GM19372 (cell line): ENCODE measurements around the gene SPRR2F.
"Not testable (repeated sequence)": the region's sequence is repeated elsewhere in the genome, so short reads cannot be mapped to it uniquely, and the experiment has no call there.

Source experiments
- ATAC-seq: cut with Tn5 transposase; IDR thresholded peaks from one replicate; pipeline ENCODE4 v1.9.1; 2021; ENCODE audit warnings: mild to moderate bottlenecking, low read depth, moderate library complexity; ENCODE audit not compliant: unreplicated experiment

Gene SPRR2F, protein sequence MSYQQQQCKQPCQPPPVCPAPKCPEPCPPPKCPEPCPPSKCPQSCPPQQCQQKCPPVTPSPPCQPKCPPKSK

DNA sequence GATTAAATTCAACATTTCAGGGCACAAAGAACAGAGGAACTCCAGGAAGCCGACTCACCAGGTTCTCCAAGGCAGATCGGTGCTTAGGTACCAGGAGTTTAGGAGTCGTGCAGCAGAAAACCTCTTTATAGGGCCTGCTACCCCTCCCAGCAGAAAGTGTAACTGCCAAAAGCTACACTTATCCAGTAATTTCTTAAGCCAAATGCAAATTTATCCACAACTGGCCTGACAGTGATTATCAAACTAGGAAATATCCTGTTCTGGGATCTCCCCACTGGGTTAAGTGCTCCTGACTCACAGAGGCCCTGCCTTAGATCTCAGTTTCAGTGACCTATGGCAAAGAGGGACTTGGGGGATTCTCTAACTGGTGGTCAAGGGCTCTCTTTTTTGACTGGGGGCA is at the start of gene SPRR2F:
Gene SPRR2F (minus strand): TSS at position 101 of the 400 bp plus-strand sequence. CDS start 783 bp downstream, outside the sequence.
- ATAC-seq = no peak

DNA sequence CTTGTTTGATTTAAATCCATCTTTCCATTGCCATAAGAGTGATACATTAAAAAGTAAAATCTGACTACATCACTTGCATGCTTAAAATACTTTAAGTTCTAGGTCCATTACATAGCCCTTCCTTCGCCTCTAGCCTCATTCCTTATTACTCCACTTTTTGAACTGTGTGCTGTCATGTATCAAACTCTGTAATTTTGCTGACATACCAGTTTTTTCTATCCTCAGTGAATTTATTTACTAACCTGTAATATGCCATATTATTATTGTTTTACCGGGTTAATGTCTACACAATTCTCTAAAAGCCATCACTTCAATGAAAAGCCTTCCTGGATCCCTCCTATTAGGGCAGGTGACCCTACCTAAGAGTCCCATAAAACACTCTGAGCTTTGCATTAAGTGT is 42.2 kb upstream of the SPRR2F start:
- no peak for ATAC-seq

DNA sequence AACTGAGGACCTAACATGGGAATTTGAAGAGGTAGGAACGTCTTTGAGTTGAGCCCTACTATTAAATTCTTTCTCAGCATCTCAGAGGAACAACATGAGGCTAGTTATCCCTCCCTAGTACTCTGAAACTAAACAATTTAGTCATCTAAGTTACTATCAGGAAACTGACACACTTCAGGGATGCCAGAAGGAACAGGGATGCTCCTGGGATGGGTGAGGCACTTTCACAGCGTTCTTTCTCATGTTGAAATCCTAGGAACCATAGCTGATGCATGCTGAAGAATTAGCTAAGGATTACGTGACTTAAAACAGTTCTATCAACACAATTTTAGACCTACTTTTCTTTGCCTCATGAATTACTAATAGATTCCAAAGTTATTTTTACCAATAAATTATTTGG is 39.2 kb upstream of the SPRR2F start:
- ATAC-seq = no peak

DNA sequence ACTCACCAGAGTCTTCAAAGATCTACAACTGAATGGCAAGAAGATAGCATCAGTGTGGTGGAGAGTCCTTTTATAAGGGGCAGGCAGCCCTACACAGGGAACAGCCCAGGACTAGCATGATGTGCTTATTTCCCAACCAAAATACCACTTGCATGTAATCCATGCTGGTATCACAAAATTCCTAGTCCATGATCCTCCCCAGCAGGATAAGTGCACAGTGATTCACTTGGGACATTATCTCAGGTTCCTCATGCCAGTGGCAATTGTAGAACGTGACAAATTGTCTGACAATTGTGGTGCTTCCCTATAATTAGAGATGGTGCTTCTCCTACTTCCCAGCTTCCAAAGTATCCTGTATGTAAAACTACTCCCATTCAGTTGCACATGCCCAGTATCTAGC is 37.5 kb upstream of the SPRR2F start, which contains the start of gene SPRR2G:
Gene SPRR2G (minus strand): TSS at position 45 of the 400 bp plus-strand sequence. CDS start 780 bp downstream, outside the sequence.
- ATAC-seq = no peak

DNA sequence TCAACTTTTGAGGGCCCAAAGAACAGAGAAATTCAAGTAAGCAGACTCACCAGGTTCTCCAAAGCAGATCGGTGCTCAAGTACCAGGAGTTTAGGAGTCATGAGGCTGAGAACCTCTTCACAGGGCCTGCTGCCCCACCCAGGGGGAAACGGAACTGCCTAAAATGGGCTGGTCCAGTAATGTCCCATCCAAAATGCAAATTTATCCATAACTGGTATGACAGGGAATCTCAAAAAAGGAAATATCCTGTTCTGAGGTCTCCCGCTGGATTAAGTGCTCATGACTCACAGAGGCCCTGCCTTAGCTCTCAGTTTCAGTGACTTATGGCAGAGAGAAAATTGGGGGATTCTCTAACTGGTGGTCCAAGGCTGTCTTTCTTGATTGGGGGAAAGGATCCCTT is 28.1 kb upstream of the SPRR2F start:
- no peak for ATAC-seq

DNA sequence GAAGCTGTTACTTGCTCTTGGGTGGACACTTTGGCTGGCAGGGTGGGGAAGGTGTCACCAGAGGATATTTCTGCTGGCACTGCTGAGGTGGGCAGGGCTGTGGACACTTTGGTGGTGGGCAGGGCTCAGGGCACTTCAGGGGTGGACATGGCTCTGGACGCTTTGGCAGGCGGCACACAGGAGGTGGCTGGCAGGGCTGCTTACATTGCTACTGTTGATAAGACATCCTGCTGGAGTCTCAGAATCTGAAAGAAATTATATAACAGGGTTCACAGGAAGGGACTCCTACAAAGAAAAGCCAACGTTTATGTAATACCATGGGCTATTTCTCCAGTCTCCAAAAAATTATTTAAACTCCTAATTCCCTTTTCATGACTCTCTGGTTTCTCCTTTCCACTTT is 27.2 kb upstream of the SPRR2F start:
- no peak for ATAC-seq

DNA sequence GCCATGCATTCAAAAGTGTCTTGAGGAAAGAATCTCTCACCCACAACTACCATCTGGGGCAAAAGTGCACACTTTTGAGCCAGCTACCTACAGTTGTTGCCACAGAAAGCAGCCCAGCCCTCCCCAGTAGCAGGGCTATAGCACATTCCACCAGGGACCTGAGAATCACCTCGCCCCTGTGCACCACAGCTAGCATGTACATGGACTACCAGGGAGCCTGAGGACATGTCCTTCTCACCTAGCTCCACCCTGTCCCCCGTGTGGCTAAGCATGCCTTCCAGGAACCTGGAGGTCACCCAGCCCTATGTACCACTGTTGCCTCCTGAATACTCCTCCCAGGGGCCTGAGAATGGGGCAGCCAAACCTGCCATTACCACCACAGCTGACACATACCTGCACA is 20.4 kb upstream of the SPRR2F start:
- ATAC-seq = no peak

DNA sequence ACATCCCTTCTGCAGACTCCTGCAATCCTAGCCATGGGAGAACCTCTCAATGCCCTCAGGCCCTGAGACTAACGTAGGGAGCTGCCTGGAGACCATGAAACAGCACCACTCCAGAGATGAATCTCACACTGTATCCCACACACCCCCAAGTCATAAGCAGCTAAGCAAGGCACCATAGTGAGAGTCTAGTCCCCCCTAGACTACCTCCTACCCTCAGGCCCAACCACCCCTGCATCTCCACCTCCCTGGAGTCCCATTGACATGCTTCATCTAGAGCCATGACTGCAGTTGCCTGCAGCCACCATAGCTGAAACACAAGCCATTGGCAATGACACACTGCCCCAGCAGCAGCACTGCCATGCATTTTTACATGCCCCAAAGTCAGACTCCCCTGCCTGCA is 20.0 kb upstream of the SPRR2F start:
- ATAC-seq = no peak

DNA sequence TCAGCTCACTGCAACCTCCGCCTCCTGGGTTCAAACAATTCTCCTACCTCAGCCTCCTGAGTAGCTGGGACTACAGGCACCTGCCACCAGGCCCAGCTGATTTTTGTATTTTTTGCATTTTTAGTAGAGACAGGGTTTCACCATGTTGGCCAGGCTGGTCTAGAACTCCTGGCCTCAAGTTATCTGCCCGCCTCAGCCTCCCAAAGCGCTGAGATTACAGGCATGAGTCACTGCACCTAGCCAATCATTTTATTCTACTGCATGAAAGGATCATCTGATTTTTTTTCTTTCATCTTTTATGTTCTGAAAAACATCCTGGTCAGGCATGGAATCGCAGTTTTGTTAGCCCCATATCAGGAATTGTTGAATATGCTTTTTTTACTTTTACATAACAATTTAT is 15.4 kb upstream of the SPRR2F start:
- ATAC-seq = not testable (repeated sequence)

DNA sequence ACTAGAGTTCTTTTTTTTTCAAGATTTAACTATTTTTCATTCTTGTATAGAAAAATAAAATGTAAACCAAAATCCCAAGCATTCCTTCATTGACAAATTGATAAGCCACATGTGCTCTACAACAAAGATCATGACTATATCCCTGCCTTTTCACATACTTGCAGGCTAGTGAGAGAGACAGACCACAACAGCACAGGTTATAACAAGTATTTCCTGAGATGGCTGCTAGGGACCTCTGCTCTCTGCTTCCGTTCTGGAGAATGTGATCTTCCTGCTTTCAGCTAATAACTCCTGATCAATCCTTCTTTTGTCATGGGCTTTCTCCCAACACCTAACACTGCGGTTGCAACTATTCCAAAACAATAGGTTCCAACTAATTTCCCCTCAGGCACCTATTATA is 14.0 kb upstream of the SPRR2F start:
- no peak for ATAC-seq

DNA sequence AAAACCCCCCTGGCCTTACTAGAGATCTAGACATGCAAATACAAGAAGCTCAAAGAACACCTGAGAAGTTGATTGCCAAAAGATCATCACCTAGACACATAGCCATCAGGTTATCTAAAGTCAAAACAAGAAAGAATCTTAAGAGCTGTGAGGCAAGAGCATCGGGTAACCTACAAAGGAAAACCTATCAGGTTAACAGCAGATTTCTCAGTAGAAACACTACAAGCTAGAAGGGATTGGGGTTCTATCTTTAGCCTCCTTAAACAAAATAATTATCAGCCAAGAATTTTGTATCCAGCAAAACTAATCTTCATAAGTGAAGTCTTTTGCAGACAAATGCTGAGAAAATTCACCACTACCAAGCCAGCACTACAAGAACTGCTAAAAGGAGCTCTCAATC is 12.2 kb upstream of the SPRR2F start:
- no peak for ATAC-seq

DNA sequence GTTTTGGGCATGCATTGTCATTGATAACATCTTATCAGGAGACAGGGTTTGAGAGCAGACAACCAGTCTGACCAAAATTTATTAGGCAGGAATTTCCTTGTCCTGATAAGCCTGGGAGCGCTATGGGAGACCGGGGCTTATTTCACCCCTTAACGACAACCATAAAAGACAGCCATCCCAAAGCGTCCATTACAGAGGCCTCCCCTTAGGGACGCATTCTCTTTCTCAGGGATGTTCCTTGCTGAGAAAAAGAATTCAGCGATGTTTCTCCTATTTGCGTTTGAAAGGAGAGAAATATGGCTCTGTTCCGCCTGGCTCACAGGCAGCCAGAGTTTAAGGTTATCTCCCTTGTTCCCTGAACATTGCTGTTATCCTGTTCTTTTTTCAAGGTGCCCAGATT is 10.5 kb upstream of the SPRR2F start:
- ATAC-seq = not testable (repeated sequence)

DNA sequence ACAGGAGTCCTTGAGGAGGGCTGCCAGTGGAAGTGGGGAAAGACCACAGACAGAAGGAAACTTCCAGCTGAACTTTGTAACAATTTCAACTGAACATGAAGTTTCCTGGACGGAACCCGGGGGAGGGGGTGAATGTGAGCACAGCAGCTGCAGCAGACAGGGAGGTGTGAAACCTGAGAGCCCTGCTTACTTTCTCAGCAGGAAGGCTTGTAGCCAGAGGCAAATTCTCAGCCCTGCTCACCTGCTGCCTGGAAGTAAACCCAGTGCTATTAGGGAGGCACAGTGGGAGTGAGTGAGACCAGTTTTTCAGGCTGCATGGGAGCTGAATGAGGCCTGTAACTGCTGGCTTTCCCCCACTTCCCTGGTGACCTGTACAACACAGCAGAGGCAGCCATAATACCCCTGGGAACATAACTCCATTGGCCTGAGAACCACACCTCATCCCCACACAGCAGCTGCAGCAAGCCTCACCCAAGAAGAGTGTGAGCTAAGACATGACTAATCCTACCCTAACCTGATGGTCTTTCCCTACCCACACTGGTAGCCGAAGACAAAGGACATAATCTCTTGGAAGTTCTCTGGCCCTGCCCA is 9.6 kb upstream of the SPRR2F start:
- no peak for ATAC-seq

DNA sequence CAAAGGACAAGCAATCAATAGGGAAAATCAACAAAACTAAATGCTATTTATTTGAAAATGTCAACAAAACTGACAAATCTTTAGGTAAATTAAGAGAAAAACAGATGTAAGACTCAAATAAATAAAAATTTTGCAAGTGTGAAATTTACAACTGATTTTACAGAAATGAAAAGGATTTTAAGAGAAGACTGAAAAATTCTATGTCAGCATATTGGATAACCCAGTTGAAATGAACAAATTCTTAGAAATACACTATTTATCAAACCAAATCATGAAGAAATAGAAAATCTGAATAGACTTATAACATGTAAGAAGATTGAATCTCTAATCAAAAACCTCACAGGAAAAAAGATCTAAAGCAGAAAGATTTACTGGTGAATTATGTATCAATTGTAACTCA is 7.6 kb upstream of the SPRR2F start:
- no peak for ATAC-seq

DNA sequence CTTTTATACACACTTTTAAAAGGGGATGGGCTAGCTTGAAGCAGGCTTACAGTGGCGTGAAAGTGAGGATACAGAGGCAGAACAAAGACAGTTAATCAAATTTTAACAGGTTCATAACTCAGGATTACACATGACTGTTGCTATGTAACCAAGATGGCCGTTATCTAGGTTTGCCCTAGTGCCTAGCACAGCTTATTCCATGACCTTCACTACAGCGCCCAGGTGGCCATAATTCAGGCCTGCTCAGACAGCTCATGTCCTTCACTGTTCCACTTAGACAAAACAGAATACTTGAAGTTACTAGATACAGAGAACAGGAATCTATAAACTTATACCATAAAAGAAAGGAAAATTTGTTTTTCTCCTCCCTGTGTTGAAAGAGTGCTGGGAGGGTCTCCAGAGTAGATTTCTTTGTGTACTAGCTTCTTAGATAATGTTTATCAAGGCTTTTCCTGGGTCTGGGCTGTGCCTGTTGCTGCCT is 6.2 kb upstream of the SPRR2F start:
- no peak for ATAC-seq

DNA sequence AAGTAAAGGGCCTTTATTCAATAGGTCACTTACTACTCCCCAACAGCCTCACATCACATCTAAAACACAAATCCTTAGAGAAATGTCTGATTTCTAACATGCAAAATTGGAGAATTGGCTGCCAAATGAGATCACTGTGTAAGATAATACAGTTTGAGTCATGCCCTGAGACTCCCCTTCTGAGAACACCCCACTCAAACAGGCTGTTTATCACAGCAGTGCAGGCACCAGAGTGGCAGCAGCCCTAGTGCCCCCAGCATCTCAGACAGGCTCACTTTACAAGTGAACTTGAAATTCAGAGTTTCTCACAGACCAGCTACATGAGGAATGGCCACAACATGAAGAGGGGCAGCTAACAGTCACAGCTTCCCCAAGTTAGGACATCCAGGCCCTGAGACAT is 1.9 kb upstream of the SPRR2F start:
- ATAC-seq = not testable (repeated sequence)

DNA sequence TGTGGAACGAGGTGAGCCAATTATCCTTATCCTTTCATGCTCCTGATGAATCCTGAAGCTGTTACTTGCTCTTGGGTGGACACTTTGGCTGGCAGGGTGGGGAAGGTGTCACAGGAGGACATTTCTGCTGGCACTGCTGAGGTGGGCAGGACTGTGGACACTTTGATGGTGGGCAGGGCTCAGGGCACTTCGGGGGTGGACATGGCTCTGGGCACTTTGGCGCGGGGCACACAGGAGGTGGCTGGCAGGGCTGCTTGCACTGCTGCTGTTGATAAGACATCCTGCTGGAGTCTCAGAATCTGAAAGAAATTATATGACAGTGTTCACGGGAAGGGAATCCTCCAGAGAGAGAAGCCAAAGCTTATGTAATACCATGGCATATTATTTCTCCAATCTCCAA is 862 bp downstream of the SPRR2F start:
- ATAC-seq = not testable (repeated sequence)

DNA sequence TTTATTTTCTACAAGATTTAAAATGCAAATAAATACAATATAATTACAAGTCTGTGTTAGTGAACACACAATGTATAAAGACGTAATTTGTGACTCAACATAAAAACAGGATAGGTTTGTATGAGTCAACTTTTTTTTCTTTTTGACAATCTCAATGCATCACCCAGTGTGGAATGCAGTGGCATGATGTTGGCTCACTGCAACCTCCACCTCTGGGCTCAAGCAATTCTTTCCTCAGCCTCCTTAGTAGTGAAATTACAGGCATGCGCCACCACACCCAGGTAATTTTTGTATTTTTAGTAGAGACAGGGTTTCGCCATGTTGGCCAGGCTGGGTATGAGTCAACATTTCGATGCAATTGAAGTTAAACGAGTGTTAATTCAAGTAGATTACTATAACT is 13.1 kb downstream of the SPRR2F start:
- no peak for ATAC-seq

DNA sequence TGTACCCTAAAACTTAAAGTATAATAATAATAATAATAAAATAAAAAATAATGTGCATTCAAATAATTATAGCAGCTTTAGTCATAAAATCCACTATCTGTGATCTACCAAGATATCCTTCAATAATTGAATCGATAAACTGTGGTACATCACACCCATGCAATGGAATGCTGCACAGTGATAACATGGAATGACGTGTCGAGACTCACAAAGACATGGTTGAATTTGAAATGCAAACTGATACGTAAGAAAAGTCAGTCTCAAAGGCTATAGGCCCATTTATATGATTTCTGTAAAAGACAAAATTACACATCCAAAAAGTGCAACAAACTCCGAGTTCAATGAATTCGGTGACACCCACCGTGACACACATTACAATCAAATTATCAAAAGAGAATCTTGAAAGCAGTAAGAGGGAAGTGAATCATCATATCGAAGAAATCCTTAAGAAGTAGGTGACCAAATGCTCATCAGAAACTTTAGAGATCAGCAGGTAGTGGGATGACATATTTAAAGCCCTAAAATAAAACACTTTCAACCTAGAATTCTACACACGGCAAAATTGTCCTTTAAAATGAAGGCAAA is 13.8 kb downstream of the SPRR2F start:
- ATAC-seq = no peak

DNA sequence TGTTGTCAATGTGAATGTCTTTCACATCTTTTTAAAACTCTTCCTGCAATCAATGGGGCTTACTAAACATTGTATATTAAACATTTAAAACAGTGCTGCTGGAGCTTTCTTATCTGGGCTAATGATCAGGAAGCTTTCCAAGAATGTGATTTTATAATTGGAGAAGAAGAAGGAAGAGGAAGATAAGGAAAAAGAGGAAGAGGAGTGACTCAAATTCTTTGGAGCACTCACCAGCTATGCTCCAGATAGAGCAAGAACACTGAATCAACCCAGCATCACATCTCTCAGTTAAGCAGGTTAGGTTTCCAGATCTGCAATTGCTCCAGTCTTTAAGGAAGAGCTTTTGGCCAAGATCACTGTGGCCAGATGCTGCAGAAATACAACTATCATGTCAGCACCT is 17.6 kb downstream of the SPRR2F start:
- no peak for ATAC-seq

DNA sequence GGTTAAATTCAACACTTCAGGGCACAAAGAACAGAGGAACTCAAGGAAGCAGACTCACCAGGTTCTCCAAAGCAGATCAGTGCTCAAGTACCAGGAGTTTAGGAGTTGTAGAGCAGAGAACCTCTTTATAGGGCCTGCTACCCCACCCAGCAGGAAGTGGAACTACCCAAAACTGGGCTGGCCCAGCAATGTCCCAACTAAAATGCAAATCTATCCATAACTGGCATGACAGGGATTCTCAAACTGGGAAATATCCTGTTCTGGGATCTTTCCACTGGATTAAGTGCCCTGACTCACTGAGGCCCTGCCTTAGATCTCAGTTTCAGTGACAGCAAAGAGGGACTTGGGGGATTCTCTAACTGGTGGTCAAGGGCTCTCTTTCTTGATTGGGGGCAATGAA is 18.9 kb downstream of the SPRR2F start, which contains the start of gene SPRR2E:
Gene SPRR2E (minus strand): TSS at position 101 of the 400 bp plus-strand sequence. CDS start 775 bp downstream, outside the sequence.
- no peak for ATAC-seq

DNA sequence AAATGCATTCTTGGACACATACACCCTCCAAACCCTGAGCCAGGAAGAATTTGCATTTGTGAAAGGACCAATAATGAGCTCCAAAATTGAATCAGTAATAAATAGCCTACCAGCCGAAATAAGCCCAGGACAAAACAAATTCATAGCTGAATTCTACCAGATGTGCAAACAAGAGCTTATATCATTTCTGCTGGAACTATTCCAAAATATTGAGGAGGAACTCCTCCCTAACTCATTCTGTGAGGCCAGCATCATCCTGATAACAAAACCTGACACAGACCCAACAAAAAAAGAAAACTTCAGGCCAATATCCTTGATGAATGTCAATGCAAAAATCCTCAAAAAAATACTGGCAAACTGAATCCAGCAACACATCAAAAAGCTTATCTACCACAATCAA is 25.7 kb downstream of the SPRR2F start:
- no peak for ATAC-seq
